ENCODE results near the gene TLR1. TPM values are rescaled to one million over a fixed set of nuclear protein-coding genes. Genes with fewer than 3 reads are reported as not detected.
A peak's percentile ranks its signal among the peaks of the same experiment; 100 is the strongest.
"Not testable (repeated sequence)": the region's sequence is repeated elsewhere in the genome, so short reads cannot be mapped to it uniquely, and the experiment has no call there.

Gene TLR1
- total RNA-seq, 1 experiment from 2014 or later = 2.9 TPM

- DNase-seq (ENCODE audit: low read depth) = no peak
Measured at GRCh38 chr4:38774181-38774955, 30.2 kb downstream of the TLR1 start.

GRCh38 chr4:38770281-38770680 is 34.3 kb downstream of the TLR1 start:
- not testable (repeated sequence) for DNase-seq (ENCODE audit: low read depth)

DNA sequence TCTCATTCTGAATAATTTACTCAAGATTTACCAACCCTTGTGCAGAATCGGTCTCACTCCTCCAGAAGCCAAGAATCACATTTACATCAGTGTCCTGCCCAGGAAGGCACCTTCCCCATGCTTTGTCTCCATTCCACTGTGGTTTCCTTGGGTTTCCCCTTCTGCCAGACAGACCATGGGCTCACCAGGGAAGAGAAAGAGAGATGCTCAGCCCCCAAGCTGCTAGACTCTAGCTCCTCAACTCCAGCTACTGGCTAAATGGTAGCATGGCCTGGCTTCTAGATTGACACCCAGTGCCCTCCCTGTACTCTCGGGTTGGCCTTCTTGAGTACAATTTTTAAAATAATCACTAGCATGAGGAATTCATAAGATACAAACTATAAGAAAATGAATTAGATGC is 34.7 kb downstream of the TLR1 start:
- DNase-seq (ENCODE audit: low read depth) = no peak

DNA sequence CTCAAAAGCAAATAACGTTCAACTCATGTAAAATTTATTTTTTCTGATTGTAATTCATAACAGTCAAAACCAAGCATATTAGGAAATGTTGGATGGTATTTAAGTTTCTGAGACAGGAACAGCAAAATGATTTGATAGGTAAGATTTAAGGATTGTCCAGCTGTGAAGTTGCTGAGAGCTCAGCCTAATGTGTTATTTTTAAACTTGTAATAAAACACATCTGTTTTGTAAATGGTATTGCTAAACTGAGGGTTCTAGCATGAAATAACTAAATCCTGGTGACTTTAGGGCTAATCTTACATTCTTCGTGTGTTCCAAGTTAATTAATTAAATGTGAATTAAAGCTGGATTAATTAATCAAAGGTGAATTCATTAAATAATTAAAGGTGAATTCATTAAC is 35.1 kb downstream of the TLR1 start:
- no peak for DNase-seq (ENCODE audit: low read depth)

DNA sequence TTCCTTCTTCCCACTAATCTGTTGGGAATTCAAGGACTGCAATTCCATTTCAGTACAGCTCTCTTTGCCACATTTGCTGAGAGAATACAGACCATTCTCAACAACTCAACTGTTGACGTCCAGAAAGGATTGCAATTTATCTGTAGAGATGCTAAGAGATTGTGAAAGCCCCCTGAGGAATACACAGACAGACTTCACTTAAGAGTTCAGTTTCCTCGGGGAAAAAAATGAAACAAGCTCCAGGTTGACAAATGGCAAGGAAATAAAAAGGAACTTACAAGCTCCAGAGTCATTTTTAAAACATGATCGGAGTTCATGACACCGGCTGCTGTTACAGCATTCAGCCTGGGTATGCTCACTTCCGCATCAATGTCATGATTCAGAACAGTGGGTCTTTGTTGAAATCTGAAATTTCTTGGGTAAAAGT is 35.6 kb downstream of the TLR1 start:
- peak; percentile 30 for DNase-seq (ENCODE audit: low read depth)

GRCh38 chr4:38766940-38767339 is 37.7 kb downstream of the TLR1 start:
- DNase-seq (ENCODE audit: low read depth) = not testable (repeated sequence)

GRCh38 chr4:38765382-38765781 is 39.2 kb downstream of the TLR1 start:
- DNase-seq (ENCODE audit: low read depth) = peak; percentile 26

DNA sequence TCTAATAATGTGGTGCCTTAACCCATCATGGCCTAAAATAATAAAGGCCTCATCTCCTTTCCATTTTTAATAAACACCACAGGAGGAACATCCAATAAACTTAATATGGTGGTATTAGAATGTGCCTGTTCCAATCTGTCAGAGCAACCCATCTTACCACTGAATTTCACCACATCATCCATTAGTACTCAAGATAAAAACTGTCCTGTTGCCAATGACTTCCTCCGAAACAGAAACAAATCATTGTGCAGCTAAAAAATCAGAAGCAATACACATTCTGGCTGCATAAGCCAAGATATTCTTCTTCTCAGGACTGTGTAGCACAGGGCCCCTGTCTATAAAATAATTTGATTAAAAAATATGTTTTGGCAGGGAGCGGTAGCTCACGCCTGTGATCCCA is 40.3 kb downstream of the TLR1 start:
- no peak for DNase-seq (ENCODE audit: low read depth)

- no peak for DNase-seq (ENCODE audit: low read depth)
Measured at GRCh38 chr4:38762560-38762959, 42.0 kb downstream of the TLR1 start.

- no peak for DNase-seq (ENCODE audit: low read depth)
Measured at GRCh38 chr4:38759790-38760122, 44.8 kb downstream of the TLR1 start.

DNA sequence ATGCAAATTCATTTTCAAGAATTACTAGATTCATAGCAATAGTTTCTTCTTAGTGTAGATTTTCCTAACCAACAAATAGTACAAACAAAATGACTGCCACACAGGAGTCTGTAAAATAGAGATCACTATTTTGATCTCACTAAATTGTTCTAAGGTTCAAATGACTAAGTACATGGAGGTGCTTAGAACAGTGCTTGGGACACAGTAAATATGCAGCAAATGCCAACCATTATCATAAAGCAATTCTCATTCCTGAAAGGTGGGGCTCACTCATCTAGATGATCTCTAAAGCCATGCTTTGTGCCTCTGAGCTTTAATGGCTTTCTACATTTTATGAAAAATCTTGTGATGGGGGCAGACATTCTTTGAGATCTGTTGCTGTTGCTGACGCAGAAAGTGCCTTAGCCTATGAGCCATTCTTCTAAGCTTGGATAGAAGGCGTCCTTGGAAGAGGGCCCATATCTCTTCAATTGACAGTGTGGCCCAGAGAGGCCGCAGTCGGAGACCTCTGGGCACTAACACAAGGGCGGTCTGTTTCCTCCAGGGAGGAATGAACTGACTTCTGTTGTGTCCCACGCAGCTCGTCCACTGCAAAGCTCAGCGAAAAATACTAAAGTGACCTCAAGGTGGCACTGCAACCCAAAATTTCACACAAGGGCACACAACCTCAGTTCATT is 45.3 kb downstream of the TLR1 start:
- peak; percentile 51 for DNase-seq (ENCODE audit: low read depth)

GRCh38 chr4:38757945-38758600 is 46.5 kb downstream of the TLR1 start:
- no peak for DNase-seq (ENCODE audit: low read depth)

DNA sequence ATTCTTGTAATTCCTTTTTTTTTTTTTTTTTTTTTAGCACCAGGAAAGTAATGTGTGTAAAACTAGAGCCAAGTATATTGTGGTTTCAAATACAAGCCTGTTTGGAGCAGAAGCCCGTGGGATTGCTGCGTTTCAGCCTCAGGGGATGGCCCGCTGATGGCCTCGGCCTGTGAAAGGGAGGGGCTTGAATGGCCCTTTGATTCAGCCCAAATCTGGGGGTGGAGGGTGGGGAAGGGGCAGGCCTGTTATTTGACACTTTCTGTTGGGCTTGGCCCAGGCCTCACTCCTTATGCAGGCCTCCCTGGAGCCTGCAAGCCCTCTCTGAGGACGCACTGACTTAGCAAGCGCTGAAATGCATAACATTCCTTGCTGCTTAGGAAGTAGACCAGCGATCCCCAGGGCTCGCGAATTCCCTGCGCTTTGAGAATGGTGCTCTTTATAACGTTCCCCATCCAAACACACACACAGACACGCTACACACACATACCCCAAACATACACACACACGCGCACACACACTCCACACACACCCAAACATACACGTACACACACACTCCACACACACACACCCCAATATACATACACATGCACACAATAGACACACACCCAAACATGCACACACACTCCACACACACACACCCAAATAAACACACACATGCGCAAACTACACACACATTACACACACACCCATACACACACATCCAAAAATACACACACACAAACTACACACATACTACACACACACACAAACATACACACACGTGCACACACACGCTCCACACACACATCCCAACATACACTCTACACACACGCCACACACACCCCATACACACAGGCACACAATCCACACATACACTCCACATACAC is 51.4 kb downstream of the TLR1 start:
- peak; percentile 97 for DNase-seq (ENCODE audit: low read depth)

DNA sequence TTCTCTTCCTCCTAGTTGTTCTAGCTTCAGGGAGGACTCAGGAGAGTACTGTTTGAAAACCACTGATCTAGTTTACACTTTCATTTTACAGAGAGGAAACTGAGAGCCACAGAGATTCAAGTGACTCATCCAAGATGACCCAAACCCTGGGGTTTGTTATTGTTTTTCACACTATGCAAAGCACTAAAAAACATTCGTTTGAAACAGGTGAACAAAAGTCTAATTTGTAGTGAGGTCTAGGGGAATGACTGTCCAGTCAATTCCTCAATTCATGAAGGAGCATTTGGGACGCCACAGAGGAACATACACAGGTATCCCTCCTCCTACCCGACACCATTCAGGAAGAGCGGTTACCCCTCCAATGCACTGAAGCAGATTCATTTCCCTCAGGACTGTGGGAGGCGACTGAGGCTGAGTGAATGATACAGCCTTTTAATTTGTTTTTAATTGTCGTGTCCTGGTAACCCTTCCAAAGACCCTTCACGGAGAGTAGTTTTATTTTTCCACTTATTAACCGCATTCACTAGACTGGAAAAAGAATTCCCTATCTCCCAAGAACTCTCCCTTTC is 52.1 kb downstream of the TLR1 start:
- peak; percentile 68 for DNase-seq (ENCODE audit: low read depth)

DNA sequence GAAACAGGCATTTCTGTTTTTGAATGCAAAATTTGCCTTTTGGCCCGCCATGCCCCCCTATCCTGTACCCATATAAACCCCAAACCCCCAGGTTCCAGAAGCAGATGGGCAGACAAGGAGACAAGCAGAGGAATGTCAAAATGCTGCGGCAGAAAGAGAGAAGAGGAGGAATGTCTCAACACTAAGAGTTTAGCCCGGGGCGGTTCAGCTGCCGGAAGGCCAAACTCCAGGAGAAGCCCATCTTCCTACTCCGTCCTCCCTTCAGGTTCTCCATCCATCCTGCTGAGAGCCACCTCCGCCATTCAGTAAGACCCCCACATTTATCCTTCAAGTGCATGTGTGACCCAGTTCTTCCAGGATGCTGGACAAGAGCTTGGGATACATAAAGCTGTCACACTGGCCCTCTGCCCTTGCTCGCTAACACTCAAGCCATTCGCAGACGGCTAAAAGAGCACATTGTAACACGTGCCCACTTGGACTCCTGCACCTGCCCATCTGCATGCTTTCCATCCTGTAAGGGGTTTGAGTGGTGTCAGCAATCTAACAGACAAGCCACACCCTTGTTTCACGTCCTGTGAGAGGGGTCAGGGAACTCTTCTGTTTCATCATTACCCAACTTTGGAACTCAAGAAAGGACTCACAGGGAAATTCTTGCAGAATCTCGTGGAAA is 53.1 kb downstream of the TLR1 start:
- DNase-seq (ENCODE audit: low read depth) = no peak

GRCh38 chr4:38749336-38749735 is 55.3 kb downstream of the TLR1 start:
- DNase-seq (ENCODE audit: low read depth) = no peak

GRCh38 chr4:38747629-38748028 is 57.0 kb downstream of the TLR1 start:
- no peak for DNase-seq (ENCODE audit: low read depth)
